Endothelial cell of umbilical vein (primary cell): ENCODE measurements around the gene GDPGP1. TPM values are rescaled to one million over a fixed set of nuclear protein-coding genes. Genes with fewer than 3 reads are reported as not detected.

Experiments
- BruUV-seq: library from RNA; stranded (reverse); fragments of 400-500 nt; replicated peaks from 2 replicates; lab custom pipeline; 2021; lab: Mats Ljungman, UMichigan
- CTCF ChIA-PET: fragments of 300-600, 350-600 bp; sonication (Branson Sonifier 250); formaldehyde crosslinking; loops from one replicate; lab custom pipeline; 2021; ENCODE audit warnings: antibody characterized with exemption, inconsistent platforms; lab: Charles Lee
- POLR2A ChIA-PET: fragments of 300-600, 350-600 bp; sonication (Branson Sonifier 250); formaldehyde crosslinking; loops from one replicate; lab custom pipeline; 2021; ENCODE audit warnings: antibody characterized with exemption, inconsistent platforms; lab: Charles Lee
- DNase-seq: peaks from one replicate; pipeline ENCODE4 v3.0.0-alpha.2; 2011; ENCODE audit warnings: low read depth, low spot score
- FAIRE-seq: peaks from 2 replicates; lab custom pipeline; 2011; peaks lifted over from hg19 to GRCh38; lab: Jason Lieb, UNC
- H2AFZ ChIP-seq: 2 replicates; pipeline ENCODE4 v1.6.0; 2012; ENCODE audit warnings: low read depth, low read length, control low read depth, inconsistent platforms
- H3K27ac ChIP-seq: 2 replicates; pipeline ENCODE4 v1.5.1; 2011; ENCODE audit warnings: low read depth, mild to moderate bottlenecking, control low read depth, low read length, moderate library complexity; ENCODE audit not compliant: insufficient read depth
- H3K27me3 ChIP-seq, 2 experiments: 2 replicates each; pipeline versions ENCODE4 v1.6.0 to v1.6.1; 2011; ENCODE audit warnings: low read length in 2 of 2, mixed read lengths in 1 of 2; ENCODE audit not compliant: control insufficient read depth in 2 of 2, insufficient read depth in 2 of 2
- H3K36me3 ChIP-seq, 2 experiments: 2 replicates in 1 of 2; 3 replicates in 1 of 2; pipeline ENCODE4 v1.5.1; 2011; ENCODE audit warnings: low read length in 2 of 2, mild to moderate bottlenecking in 1 of 2, moderate library complexity in 1 of 2; ENCODE audit not compliant: control insufficient read depth in 2 of 2, insufficient read depth in 2 of 2; ENCODE audit errors: extremely low read depth in 1 of 2
- H3K4me1 ChIP-seq: 3 replicates; pipeline ENCODE4 v1.5.1; 2011; ENCODE audit warnings: mild to moderate bottlenecking, low read length; ENCODE audit not compliant: control insufficient read depth, insufficient read depth; ENCODE audit errors: extremely low read depth
- H3K4me2 ChIP-seq: 2 replicates; pipeline ENCODE4 v1.6.1; 2011; ENCODE audit warnings: low read length, control low read depth, mixed read lengths; ENCODE audit not compliant: insufficient read depth
- H3K4me3 ChIP-seq, 3 experiments: fragments of 200-600 bp in 1 of 3; sonication (generic), shearing (Covaris generic) in 1 of 3; replicated peaks in 1 of 3; 2 replicates each; pipeline ENCODE4 v1.5.1; 2011 to 2016; ENCODE audit warnings: control low read depth in 3 of 3, low read length in 3 of 3, mild to moderate bottlenecking in 2 of 3, inconsistent platforms in 1 of 3, low read depth in 1 of 3, moderate library complexity in 1 of 3; ENCODE audit not compliant: insufficient read depth in 1 of 3
- H3K79me2 ChIP-seq: 2 replicates; pipeline ENCODE4 v1.6.0; 2012; ENCODE audit warnings: low read length, inconsistent platforms; ENCODE audit not compliant: control insufficient read depth, insufficient read depth
- H3K9ac ChIP-seq: replicated peaks from 2 replicates; pipeline ENCODE3; 2011; ENCODE audit warnings: low read length, control low read depth; ENCODE audit not compliant: insufficient read depth; ENCODE audit errors: extremely low read depth
- H3K9me1 ChIP-seq: replicated peaks from 3 replicates; pipeline ENCODE4 v1.6.0; 2011; ENCODE audit warnings: mild to moderate bottlenecking, low read length; ENCODE audit not compliant: control insufficient read depth, insufficient read depth; ENCODE audit errors: extremely low read depth
- H3K9me3 ChIP-seq: replicated peaks from 2 replicates; pipeline ENCODE4 v1.5.1; 2012; ENCODE audit warnings: low read length, inconsistent platforms; ENCODE audit not compliant: control insufficient read depth, insufficient read depth
- H4K20me1 ChIP-seq: replicated peaks from 2 replicates; pipeline ENCODE3; 2011; ENCODE audit warnings: mild to moderate bottlenecking, low read length; ENCODE audit not compliant: control insufficient read depth, insufficient read depth; ENCODE audit errors: extremely low read depth
- EZH2 ChIP-seq: IDR thresholded peaks from 2 replicates; pipeline ENCODE4 v1.6.1; 2012; ENCODE audit warnings: borderline replicate concordance, low read depth, mild to moderate bottlenecking, moderate library complexity, low read length, inconsistent platforms; ENCODE audit not compliant: severe bottlenecking
- FOS ChIP-seq: IDR thresholded peaks from 2 replicates; pipeline ENCODE4 v1.6.1; 2011; ENCODE audit warnings: mild to moderate bottlenecking, low read length, moderate library complexity, borderline replicate concordance; ENCODE audit not compliant: insufficient read depth
- GATA2 ChIP-seq: IDR thresholded peaks from 2 replicates; pipeline ENCODE4 v1.7.0; 2011; ENCODE audit warnings: low read depth, mild to moderate bottlenecking, moderate library complexity, mixed read lengths, low read length; ENCODE audit not compliant: insufficient read length, insufficient read depth
- JUN ChIP-seq: IDR thresholded peaks from 2 replicates; pipeline ENCODE4 v1.6.1; 2011; ENCODE audit warnings: borderline replicate concordance, low read depth; ENCODE audit not compliant: insufficient read length, insufficient read depth
- MYC ChIP-seq: IDR thresholded peaks from one replicate; pipeline ENCODE4 v1.6.1; 2011; ENCODE audit warnings: mild to moderate bottlenecking, low read depth, low read length
- POLR2A ChIP-seq: IDR thresholded peaks from 2 replicates; pipeline ENCODE4 v1.6.1; 2012; ENCODE audit warnings: low read depth, mild to moderate bottlenecking, control low read depth, low read length
- POLR2AphosphoS5 ChIP-seq: IDR thresholded peaks from 2 replicates; pipeline ENCODE4 v1.6.1; 2012; ENCODE audit warnings: low read depth, mild to moderate bottlenecking, control low read depth, low read length, moderate library complexity; ENCODE audit not compliant: insufficient read depth
- dilution Hi-C: fragments of 300-500 bp; cut with MboI; formaldehyde crosslinking; loops from one replicate; pipeline ENCODE4 v1.15.0; 2019; ENCODE audit warnings: low sequenced_read_pairs; ENCODE audit not compliant: extremely low pct_ligation_motif_present
- intact Hi-C: fragments of 100-400 bp; cut with micrococcal nuclease; formaldehyde crosslinking; loops from one replicate; pipeline ENCODE4 v1.10.0; 2022
- polyA plus RNA-seq, 4 experiments: library from polyadenylated mRNA; depleted of rRNA in 3 of 4; stranded (reverse) in 3 of 4; unstranded in 1 of 4; fragments of >200 nt; gene quantifications; 2 replicates each; pipeline versions ENCODE4 v1.2.1 to v1.2.3, GENCODE V29; 2011 to 2012; ENCODE audit warnings: missing spikeins in 1 of 4
- total RNA-seq: library from RNA; stranded (reverse); gene quantifications from 2 replicates; pipeline ENCODE4 v1.2.3, GENCODE V29; 2021
- TF ChIP-seq, protein P1 (sequence below): IDR thresholded peaks from 2 replicates; pipeline ENCODE4 v1.6.1; 2011; ENCODE audit not compliant: insufficient read depth, insufficient read length
- TF ChIP-seq, protein P2 (sequence below), 2 donors: IDR thresholded peaks; 1 replicate in 1 of 2; 2 replicates in 1 of 2; pipeline ENCODE4 v1.5.1; 2011; ENCODE audit warnings: low read length in 2 of 2, mild to moderate bottlenecking in 2 of 2, moderate library complexity in 2 of 2, control low read depth in 1 of 2, inconsistent platforms in 1 of 2, low read depth in 1 of 2; ENCODE audit not compliant: insufficient read depth in 1 of 2; ENCODE audit errors: extremely low read depth in 1 of 2

The GDPGP1 gene
- total and polyA plus RNA-seq, 2 donors (not counting 3 experiments of a cell fraction or from before 2014, with no cell fraction given) = 4.8 to 7.2 TPM

DNA sequence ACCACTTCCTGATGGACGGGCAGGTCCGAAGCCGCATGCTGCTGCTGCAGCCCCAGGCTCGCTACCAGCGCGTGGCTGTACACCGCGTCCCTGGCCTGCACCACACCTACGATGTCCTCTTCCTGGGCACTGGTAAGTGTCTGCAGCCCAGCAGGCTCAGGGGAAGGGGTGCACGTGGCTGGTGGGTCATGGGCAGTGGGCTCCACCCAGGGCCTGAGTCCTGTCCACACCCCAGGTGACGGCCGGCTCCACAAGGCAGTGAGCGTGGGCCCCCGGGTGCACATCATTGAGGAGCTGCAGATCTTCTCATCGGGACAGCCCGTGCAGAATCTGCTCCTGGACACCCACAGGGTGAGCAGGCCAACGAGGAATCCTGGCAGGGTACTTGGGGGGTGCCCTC, 9.0 kb upstream of the GDPGP1 start:
- no peak overlapping the region for H3K4me2 ChIP-seq
- H3K9me1 ChIP-seq = no peaks in the 10 kb centered on the region
- intact Hi-C loops (no loop called here), dilution Hi-C loops (no loop called here)
- no peak overlapping the region for H3K27ac ChIP-seq
- no TSS peak for BruUV-seq
- FAIRE-seq (no peak), DNase-seq (no peak)
- H3K9me3 ChIP-seq = no peaks in the 10 kb centered on the region
- TF ChIP-seq, protein P1, sequence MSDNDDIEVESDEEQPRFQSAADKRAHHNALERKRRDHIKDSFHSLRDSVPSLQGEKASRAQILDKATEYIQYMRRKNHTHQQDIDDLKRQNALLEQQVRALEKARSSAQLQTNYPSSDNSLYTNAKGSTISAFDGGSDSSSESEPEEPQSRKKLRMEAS = no peak
- TF ChIP-seq POLR2A = no peak
- TF ChIP-seq FOS = no peak
- TF ChIP-seq GATA2 = no peak
- TF ChIP-seq EZH2 = no peak
- TF ChIP-seq MYC = no peak
- no peak for TF ChIP-seq JUN
- TF ChIP-seq POLR2AphosphoS5 = no peak
- TF ChIP-seq, protein P2, sequence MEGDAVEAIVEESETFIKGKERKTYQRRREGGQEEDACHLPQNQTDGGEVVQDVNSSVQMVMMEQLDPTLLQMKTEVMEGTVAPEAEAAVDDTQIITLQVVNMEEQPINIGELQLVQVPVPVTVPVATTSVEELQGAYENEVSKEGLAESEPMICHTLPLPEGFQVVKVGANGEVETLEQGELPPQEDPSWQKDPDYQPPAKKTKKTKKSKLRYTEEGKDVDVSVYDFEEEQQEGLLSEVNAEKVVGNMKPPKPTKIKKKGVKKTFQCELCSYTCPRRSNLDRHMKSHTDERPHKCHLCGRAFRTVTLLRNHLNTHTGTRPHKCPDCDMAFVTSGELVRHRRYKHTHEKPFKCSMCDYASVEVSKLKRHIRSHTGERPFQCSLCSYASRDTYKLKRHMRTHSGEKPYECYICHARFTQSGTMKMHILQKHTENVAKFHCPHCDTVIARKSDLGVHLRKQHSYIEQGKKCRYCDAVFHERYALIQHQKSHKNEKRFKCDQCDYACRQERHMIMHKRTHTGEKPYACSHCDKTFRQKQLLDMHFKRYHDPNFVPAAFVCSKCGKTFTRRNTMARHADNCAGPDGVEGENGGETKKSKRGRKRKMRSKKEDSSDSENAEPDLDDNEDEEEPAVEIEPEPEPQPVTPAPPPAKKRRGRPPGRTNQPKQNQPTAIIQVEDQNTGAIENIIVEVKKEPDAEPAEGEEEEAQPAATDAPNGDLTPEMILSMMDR (IDR thresholded peaks at IDR 0.05; ENCODE audit: extremely low read depth in 1 of 2, insufficient read depth in 1 of 2, low read depth in 1 of 2, low read length in 2 of 2) = no peak
- peaks cover 3 to 9% of the 10 kb centered on the region in 2 experiments for H3K36me3 ChIP-seq
- no peaks in the 10 kb centered on the region for H3K27me3 ChIP-seq
- no peak overlapping the region for H3K4me3 ChIP-seq
- H3K79me2 ChIP-seq = no peaks in the 10 kb centered on the region
- no peaks in the 10 kb centered on the region for H4K20me1 ChIP-seq
- CTCF ChIA-PET = interaction anchor here (1.3 kb wide), 1 partner anchor 11 kb away, joined by 5 read pairs; no protein-coding TSS in a partner anchor
- POLR2A ChIA-PET = no interaction called here
- H3K4me1 ChIP-seq = no peaks in the 10 kb centered on the region
- no peak overlapping the region for H2AFZ ChIP-seq
- no peak overlapping the region for H3K9ac ChIP-seq
